Esophagus squamous epithelium (tissue), 5 donors: ENCODE results near the gene SCRG1. TPM values are rescaled to one million over a fixed set of nuclear protein-coding genes. Genes with fewer than 3 reads are reported as not detected.

Source experiments
- DNase-seq: peaks from one replicate; lab custom pipeline; 2025; lab: John Stamatoyannopoulos, UW
- H3K27ac ChIP-seq, 4 donors: fragments of 200-600 bp; sonication (generic); one replicate each; pipeline ENCODE4 v1.5.1; 2016 to 2019; ENCODE audit warnings: mild to moderate bottlenecking in 1 of 4
- H3K27me3 ChIP-seq, 4 donors: fragments of 200-600 bp; sonication (generic); 1 replicate in 3 of 4; 2 replicates in 1 of 4; pipeline versions ENCODE4 v1.5.1 to v1.6.0; 2017 to 2021; ENCODE audit warnings: antibody characterized with exemption in 1 of 4
- H3K36me3 ChIP-seq, 3 donors: fragments of 200-600 bp; sonication (generic); one replicate each; pipeline ENCODE4 v1.5.1; 2016 to 2019
- H3K4me1 ChIP-seq, 3 donors: fragments of 200-600 bp; sonication (generic); one replicate each; pipeline ENCODE4 v1.5.1; 2017 to 2019
- H3K4me3 ChIP-seq, 4 donors: fragments of 200-600 bp; sonication (generic); 1 replicate in 3 of 4; 2 replicates in 1 of 4; pipeline ENCODE4 v1.5.1; 2016 to 2019; ENCODE audit warnings: mild to moderate bottlenecking in 2 of 4, moderate library complexity in 1 of 4
- H3K9me3 ChIP-seq, 3 donors: fragments of 200-600 bp; sonication (generic); one replicate each; pipeline ENCODE4 v1.5.1; 2016 to 2019
- POLR2A ChIP-seq, 4 donors: fragments of 450-650 bp; IDR thresholded peaks; one replicate each; pipeline ENCODE4 v1.6.1; 2017; ENCODE audit warnings: antibody characterized with exemption in 4 of 4, mild to moderate bottlenecking in 4 of 4, moderate library complexity in 3 of 4
- WGBS, 2 donors: methylation state at CpG; one replicate each; pipeline ENCODE4 v1.1.5; 2018; 5-methylcytosine and 5-hydroxymethylcytosine counted together
- intact Hi-C: fragments of 100-400 bp; cut with DNase I; formaldehyde crosslinking; loops from one replicate; pipeline ENCODE4 v1.15.0; 2022
- total RNA-seq, 4 donors: library from RNA; depleted of rRNA; stranded (reverse); fragments of >200 nt; gene quantifications; one replicate each; pipeline ENCODE4 v1.1.0, GENCODE V29; 2016
- TF ChIP-seq, protein P1 (sequence below), 6 experiments: fragments of 450-650 bp in 4 of 6; fragments of 200-600 bp in 2 of 6; sonication (generic) in 2 of 6; IDR thresholded peaks; one replicate each; pipeline ENCODE4 v1.5.1; 2016 to 2019; ENCODE audit warnings: antibody characterized with exemption in 6 of 6, mild to moderate bottlenecking in 4 of 6, moderate library complexity in 4 of 6
- donor health status: DM: yes; HTN: yes; CAD: no.

The SCRG1 gene
- total RNA-seq, 4 donors from 2014 or later = 0.08 TPM; not detected in 3

DNA sequence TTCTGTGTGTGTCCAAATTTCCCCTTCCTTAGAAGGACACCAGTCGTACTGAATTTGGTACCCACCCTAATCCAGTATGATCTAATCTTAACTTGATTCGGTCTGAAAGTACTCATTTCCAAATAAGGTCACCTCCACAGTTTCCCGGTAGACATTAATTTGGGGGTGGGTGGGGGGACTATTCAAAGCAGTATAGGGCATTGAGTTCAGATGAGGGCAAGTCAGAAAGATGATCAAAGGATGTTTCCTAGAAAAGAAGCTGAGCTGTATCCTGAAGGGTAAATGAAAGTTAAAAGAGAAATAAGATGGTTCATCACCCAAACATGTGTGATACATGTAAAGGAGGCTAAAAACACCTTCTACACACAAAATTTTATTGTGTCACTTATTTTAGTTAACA is 42.0 kb upstream of the SCRG1 start:
- Histone ChIP-seq H3K36me3 (peaks cover 0 to 12% (median 0%) of the 10 kb centered on the region in 3 donors), H3K4me1 (no peaks in the 10 kb centered on the region), H3K4me3 (no peak overlapping the region), H3K27ac (no peak overlapping the region), H3K27me3 (no peaks in the 10 kb centered on the region), H3K9me3 (no peaks in the 10 kb centered on the region)
- no peak for DNase-seq
- 76 to 81% methylated on average over 3 of the region's 3 CpGs for WGBS, 2 donors
- intact Hi-C loops = no loop called here
- TF ChIP-seq, protein P1, sequence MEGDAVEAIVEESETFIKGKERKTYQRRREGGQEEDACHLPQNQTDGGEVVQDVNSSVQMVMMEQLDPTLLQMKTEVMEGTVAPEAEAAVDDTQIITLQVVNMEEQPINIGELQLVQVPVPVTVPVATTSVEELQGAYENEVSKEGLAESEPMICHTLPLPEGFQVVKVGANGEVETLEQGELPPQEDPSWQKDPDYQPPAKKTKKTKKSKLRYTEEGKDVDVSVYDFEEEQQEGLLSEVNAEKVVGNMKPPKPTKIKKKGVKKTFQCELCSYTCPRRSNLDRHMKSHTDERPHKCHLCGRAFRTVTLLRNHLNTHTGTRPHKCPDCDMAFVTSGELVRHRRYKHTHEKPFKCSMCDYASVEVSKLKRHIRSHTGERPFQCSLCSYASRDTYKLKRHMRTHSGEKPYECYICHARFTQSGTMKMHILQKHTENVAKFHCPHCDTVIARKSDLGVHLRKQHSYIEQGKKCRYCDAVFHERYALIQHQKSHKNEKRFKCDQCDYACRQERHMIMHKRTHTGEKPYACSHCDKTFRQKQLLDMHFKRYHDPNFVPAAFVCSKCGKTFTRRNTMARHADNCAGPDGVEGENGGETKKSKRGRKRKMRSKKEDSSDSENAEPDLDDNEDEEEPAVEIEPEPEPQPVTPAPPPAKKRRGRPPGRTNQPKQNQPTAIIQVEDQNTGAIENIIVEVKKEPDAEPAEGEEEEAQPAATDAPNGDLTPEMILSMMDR (IDR thresholded peaks at IDR 0.05) = no peak
- TF ChIP-seq POLR2A (IDR thresholded peaks at IDR 0.05) = no peak

DNA sequence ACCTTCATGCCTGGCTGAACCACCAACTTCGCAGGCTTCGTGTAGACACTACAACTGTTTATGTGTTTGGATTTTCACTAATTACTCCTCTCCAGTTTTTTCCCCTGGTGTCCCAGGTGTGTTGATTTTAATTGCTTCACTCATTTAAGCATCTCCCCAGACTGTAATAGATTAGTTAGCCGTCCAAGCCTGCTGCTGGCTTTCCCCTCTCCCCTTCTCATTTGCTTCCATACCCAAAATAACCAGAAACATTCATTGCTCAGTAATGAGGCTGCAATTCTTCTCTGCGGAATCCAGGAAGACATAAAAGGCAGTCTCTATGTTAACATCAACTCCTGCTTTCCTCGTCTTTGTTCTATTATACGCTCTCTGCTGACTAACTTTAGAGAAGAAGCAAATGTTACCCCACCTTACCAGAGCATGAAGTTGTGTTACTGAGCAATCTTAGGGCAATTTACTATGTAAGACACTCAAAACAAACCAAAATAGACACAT is 37.9 kb upstream of the SCRG1 start:
- no peak for DNase-seq
- TF ChIP-seq POLR2A (IDR thresholded peaks at IDR 0.05) = no peak
- TF ChIP-seq, protein P1 (IDR thresholded peaks at IDR 0.05) = no peak
- no peaks in the 10 kb centered on the region for H3K9me3 ChIP-seq
- no peak overlapping the region for H3K4me3 ChIP-seq
- no peaks in the 10 kb centered on the region for H3K4me1 ChIP-seq
- intact Hi-C loops = no loop called here
- no peaks in the 10 kb centered on the region for H3K36me3 ChIP-seq
- no peak overlapping the region for H3K27ac ChIP-seq
- no peaks in the 10 kb centered on the region for H3K27me3 ChIP-seq
- 77 to 87% methylated on average over 6 of the region's 6 CpGs for WGBS, 2 donors

- no peak overlapping the region for H3K27ac ChIP-seq
Observed at GRCh38 chr4:173436149-173436579, 37.2 kb upstream of the SCRG1 start.

DNA sequence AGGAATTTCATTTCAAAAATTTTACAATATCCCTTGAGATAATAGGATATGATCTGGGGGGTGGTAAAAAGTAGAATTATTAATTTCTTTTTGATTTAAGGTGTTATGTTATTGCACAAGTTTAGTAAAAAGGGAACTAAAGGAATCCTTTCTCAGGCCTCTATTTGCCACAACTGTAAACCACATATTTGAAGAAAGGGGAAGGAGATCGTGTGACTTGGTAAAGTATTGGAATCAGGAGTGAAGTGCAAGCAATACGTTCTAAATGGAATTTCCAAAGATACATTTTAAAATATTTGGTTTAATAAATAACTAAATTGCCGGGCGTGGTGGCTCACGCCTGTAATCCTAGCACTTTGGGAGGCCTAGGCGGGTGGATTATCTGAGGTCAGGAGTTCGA is 35.3 kb upstream of the SCRG1 start:
- no peaks in the 10 kb centered on the region for H3K27me3 ChIP-seq
- TF ChIP-seq, protein P1 (IDR thresholded peaks at IDR 0.05) = no peak
- TF ChIP-seq POLR2A (IDR thresholded peaks at IDR 0.05) = no peak
- no peaks in the 10 kb centered on the region for H3K9me3 ChIP-seq
- DNase-seq = no peak
- no peak overlapping the region for H3K4me3 ChIP-seq
- H3K36me3 ChIP-seq = no peaks in the 10 kb centered on the region
- H3K27ac ChIP-seq = no peak overlapping the region
- intact Hi-C loops = no loop called here
- H3K4me1 ChIP-seq = no peaks in the 10 kb centered on the region
- WGBS, 2 donors = 76 to 89% methylated on average over 7 of the region's 7 CpGs

More at GRCh38 chr4:173436149-173436579, 37.2 kb upstream of the SCRG1 start:
- Histone ChIP-seq H3K4me1 (no peaks in the 10 kb centered on the region), H3K36me3 (no peaks in the 10 kb centered on the region), H3K27me3 (no peaks in the 10 kb centered on the region), H3K9me3 (no peaks in the 10 kb centered on the region), H3K4me3 (no peak overlapping the region)
- TF ChIP-seq POLR2A (IDR thresholded peaks at IDR 0.05) = no peak
- TF ChIP-seq, protein P1 (IDR thresholded peaks at IDR 0.05) = no peak
- no peak for DNase-seq
- 47 to 56% methylated on average over 5 of the region's 5 CpGs for WGBS, 2 donors
- intact Hi-C loops = no loop called here

DNA sequence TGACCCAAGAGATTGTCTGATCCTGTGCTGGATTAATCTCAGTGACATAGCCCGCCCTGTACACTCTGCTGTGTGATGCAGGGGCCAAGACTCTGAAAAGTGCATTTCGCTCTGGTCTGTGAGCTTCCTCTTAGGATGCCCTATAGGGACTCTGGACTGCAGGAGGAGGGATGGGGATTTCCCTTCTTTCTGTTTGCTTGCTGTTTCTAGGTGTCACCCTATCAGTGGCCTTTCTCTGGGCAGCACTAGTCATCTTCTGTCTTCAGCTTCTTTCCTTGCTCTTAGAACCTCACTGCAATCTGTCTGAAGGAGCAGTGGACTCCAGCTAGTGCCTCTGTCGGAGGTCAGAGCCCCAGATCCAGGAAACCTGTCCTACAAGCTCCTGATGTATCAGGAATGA is 34.5 kb upstream of the SCRG1 start:
- TF ChIP-seq POLR2A (IDR thresholded peaks at IDR 0.05) = no peak
- Histone ChIP-seq H3K4me3 (no peak overlapping the region), H3K27me3 (no peaks in the 10 kb centered on the region), H3K4me1 (no peaks in the 10 kb centered on the region), H3K9me3 (no peaks in the 10 kb centered on the region), H3K27ac (no peak overlapping the region), H3K36me3 (no peaks in the 10 kb centered on the region)
- DNase-seq = no peak
- intact Hi-C loops = no loop called here
- WGBS, 2 donors = 61 to 80% methylated on average over 3 of the region's 3 CpGs

- intact Hi-C loops = no loop called here
- TF ChIP-seq POLR2A (IDR thresholded peaks at IDR 0.05) = no peak
- TF ChIP-seq, protein P1 (IDR thresholded peaks at IDR 0.05) = no peak
- H3K27me3 ChIP-seq = no peaks in the 10 kb centered on the region
- H3K36me3 ChIP-seq = no peaks in the 10 kb centered on the region
- no peak overlapping the region for H3K4me3 ChIP-seq
- no peaks in the 10 kb centered on the region for H3K4me1 ChIP-seq
- WGBS, 2 donors = 75 to 91% methylated on average over 5 of the region's 5 CpGs
- H3K9me3 ChIP-seq = no peaks in the 10 kb centered on the region
- no peak for DNase-seq
- no peak overlapping the region for H3K27ac ChIP-seq
Observed at GRCh38 chr4:173432430-173432829, 33.5 kb upstream of the SCRG1 start.
